Activated T-cell treated with anti-CD3 and anti-CD28 coated beads, Interleukin-2, amount 50 U/mL, for 72 hours (primary cell): ENCODE results near the gene WDR83. TPM values are rescaled to one million over a fixed set of nuclear protein-coding genes. Genes with fewer than 3 reads are reported as not detected.

ENCODE experiments used
- ATAC-seq, 2 donors: fragments of 150-1000 bp; cut with Tn5 transposase; replicated peaks in 1 of 2; 2 replicates each; pipeline ENCODE4 v1.10.0; 2021; ENCODE audit warnings: moderate library complexity in 2 of 2, mild to moderate bottlenecking in 1 of 2
- DNase-seq, 2 donors: peaks; one replicate each; pipeline ENCODE4 v3.0.0; 2021 to 2022; ENCODE audit warnings: mixed read lengths in 1 of 2
- H3K27ac Mint-ChIP-seq: one replicate; pipeline ENCODE4 v1.8.0; 2022; ENCODE audit warnings: mild to moderate bottlenecking, moderate library complexity, mixed read lengths
- H3K27me3 Mint-ChIP-seq: one replicate; pipeline ENCODE4 v1.8.0; 2022; ENCODE audit warnings: low read depth, mixed read lengths
- H3K36me3 Mint-ChIP-seq, 2 donors: one replicate each; pipeline ENCODE4 v1.8.0; 2022; ENCODE audit warnings: mixed read lengths in 2 of 2, mild to moderate bottlenecking in 1 of 2; ENCODE audit not compliant: insufficient read depth in 2 of 2
- H3K4me1 Mint-ChIP-seq: one replicate; pipeline ENCODE4 v1.8.0; 2022; ENCODE audit warnings: low read depth, mixed read lengths
- H3K4me3 Mint-ChIP-seq, 2 donors: one replicate each; pipeline ENCODE4 v1.8.0; 2022; ENCODE audit warnings: mild to moderate bottlenecking in 2 of 2, mixed read lengths in 2 of 2, moderate library complexity in 2 of 2
- H3K9me3 Mint-ChIP-seq, 2 donors: one replicate each; pipeline ENCODE4 v1.8.0; 2022; ENCODE audit warnings: mixed read lengths in 2 of 2
- total RNA-seq, 2 donors: library from RNA; stranded (reverse); gene quantifications; one replicate each; pipeline ENCODE4 v1.2.3, GENCODE V29; 2022

The WDR83 gene
- total RNA-seq, 2 donors from 2014 or later: 18.4 to 24.0 TPM

DNA sequence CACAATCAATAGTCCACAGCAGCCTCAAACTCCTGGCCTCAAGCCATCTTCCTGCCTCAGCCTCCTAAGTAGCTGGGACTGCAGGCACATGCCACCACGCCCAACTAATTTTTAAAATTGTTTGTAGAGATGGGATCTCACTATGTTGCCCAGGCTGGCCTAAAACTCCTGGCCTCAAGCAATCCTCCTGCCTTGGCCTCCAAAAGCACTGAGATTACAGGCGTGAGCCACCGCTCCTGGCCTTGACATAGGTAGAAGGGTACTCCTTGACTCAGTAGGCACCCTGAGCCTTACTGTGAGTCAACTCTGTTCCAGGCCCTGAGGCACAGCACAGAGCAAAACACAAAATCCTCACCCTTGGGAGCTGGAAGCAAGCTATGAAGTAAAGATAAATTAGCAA lies 49.3 kb downstream of the WDR83 start:
- H3K36me3 Mint-ChIP-seq: peaks cover 11 to 16% of the 10 kb centered on the region in 2 donors

DNA sequence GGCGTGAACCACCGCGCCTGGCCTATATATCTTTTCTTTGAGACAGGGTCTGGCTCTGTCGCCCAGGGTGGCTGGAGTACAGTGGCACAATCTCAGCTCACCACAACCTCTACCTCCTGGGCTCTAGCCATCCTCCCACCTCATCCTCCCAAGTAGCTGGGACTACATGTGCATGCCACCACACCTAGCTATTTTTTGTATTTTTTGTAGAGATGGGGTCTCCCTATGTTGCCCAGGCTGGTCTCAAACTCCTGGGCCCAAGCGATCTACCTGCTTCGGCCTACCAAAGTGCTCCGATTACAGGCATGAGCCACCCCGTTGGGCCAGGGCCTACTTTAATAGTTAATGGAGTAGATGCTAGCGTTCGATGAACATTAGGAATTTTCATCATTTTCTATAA lies 53.7 kb downstream of the WDR83 start:
- Mint-ChIP-seq H3K4me3 (peak overlapping the region; percentile 52 to 95), H3K36me3 (peaks cover 13 to 15% of the 10 kb centered on the region in 2 donors), H3K27ac (no peak overlapping the region), H3K27me3 (no peaks in the 10 kb centered on the region), H3K4me1 (peaks cover 55% of the 10 kb centered on the region), H3K9me3 (no peaks in the 10 kb centered on the region)
- DNase-seq (no peak), ATAC-seq (no peak)

More for the DNA sequence above, 49.3 kb downstream of the WDR83 start:
- Mint-ChIP-seq H3K27ac (no peak overlapping the region), H3K4me1 (peaks cover 34% of the 10 kb centered on the region), H3K9me3 (no peaks in the 10 kb centered on the region), H3K4me3 (no peak overlapping the region), H3K27me3 (no peaks in the 10 kb centered on the region)
- ATAC-seq (no peak), DNase-seq (no peak)

DNA sequence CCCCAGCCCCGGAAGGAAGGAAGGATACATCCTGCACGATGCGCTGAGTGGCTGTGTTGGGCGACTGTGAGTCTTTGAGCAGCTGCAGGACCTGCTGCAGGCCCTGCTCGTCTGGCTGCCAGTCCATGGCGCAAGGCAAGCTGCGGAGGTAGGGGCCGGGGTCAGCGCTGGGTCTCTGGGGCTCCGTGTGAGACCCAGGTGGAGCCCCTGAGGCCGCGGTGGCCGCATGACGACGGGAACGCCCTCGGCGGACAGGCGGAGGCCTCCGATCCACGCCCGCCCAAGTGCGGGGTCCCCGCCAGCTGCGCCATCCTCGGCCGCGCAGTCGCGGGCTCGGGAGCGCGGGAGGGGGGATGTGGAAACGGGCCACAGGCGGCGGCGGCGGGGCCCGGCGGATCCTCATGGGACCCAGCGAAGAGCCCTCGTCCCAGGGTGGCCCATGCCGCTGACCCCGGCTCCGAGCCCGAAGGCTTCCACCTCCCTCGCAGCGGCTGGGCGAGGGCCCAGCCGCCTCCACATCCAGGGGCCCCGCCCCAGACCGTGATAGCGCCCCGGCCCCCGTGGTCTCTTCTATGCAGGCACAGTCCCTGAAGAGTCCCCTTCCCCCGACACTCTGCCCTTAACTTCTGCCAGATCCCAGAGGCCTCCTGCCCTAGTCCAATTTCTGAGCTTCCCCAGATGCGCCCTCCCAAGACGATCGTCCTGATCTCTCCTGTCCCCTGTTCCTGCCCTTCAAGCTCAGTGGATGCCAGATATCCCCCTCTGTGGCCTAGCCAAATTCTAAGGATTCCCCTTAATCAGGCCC lies 54.4 kb downstream of the WDR83 start:
- H3K4me1 Mint-ChIP-seq: peaks cover 55% of the 10 kb centered on the region
- DNase-seq (peak in 1 of 2 donors; percentile 25), ATAC-seq (no peak)
- H3K27me3 Mint-ChIP-seq: no peaks in the 10 kb centered on the region
- peaks cover 13 to 15% of the 10 kb centered on the region in 2 donors for H3K36me3 Mint-ChIP-seq
- H3K4me3 Mint-ChIP-seq: peak overlapping the region; percentile 95 to 96
- H3K9me3 Mint-ChIP-seq: no peaks in the 10 kb centered on the region
- peak overlapping the region; percentile 97 for H3K27ac Mint-ChIP-seq

DNA sequence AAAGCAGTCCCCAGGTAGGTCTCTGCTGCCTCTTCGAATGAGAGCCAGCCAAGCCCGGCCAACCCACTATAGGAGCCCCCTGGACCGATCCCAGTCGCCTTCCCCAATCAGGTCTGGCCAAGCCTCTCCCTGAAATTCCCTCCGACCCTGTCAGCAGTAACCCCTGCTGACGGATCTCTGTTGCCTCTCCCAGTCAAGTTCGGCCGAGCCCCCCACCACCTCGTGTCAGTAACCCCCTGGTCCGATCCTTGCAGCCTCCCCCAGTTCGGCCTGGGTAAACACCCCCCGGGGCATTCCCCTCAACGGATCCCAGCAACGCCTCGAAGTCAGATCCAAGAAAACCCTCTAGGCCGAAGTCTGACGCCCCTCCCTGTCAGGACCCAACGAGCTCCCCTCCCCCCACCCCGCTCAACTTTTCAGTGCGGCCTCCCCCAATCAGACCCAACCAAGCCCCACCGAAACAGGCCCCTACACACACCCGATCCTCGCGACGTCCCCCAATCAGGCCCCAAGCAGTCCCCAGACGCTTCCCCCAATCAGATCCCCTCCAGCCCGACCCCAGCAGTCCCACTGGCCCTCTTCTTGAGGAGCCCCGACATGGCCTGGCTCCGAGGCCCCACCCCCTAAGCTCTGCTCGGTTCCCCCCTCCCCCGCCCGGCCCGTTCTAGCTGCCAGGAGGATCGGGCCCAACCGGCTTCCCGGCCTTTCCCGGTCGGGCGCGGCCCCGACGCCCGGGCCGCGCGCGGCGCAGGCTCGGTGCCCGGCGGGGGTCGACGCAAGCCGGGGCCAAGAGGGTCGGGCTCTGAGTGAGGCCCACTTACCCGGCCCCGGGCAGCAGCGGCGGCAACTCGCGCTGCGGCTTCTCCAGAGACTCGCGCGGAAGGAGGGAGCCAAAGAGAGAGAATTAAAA lies 55.3 kb downstream of the WDR83 start:
- Mint-ChIP-seq H3K4me3 (peak overlapping the region; percentile 96 to 99), H3K27me3 (no peaks in the 10 kb centered on the region), H3K36me3 (peaks cover 8 to 18% of the 10 kb centered on the region in 2 donors), H3K9me3 (no peaks in the 10 kb centered on the region), H3K27ac (peak overlapping the region; percentile 97), H3K4me1 (peaks cover 50% of the 10 kb centered on the region)
- DNase-seq (peak; percentile 65 to 76), ATAC-seq (peak; percentile 62 to 67)

DNA sequence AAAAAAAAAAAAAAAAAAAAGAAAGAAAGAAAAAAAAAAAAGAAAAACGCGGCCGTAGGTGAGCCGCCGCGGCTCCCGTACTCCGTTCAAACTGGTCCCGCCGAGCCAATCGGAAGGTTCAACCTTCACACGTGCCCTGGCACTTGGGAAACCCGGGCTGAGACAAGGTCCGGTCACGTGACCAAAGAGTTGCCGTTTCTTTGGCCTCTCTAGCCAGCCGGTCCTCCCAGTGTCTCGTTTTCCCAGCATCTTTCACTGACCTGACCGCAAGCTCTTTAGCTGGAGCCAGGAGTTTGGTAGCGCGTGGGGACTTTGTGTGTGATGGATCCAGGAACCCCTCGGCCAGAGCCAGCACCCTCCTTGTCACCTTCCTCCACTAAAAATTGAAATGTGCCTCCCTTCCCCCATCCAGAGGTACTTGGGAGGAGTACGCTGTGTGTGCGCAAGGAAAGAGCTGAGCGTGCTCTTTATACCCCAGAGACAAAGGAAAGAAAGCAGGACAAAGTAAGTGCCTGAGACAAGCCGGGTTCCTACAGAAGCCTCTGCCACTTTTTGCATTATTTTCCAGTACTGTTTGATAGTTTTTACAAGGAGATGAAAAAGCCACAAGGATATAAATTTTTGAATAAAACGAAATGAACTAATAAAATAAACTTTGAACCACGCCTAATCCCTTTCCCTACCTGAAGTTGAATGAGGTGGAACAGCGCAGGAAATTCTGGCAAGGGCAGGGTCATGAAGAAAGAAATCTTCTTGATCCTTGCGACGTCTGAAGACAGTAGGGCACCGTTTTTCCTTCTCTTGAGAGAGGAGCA lies 56.2 kb downstream of the WDR83 start:
- peak; percentile 92 to 97 for DNase-seq
- peaks cover 8 to 20% of the 10 kb centered on the region in 2 donors for H3K36me3 Mint-ChIP-seq
- H3K4me3 Mint-ChIP-seq: peak overlapping the region; percentile 94 to 99
- peak overlapping the region; percentile 75 for H3K27ac Mint-ChIP-seq
- ATAC-seq: peak; percentile 90
- no peaks in the 10 kb centered on the region for H3K9me3 Mint-ChIP-seq
- H3K4me1 Mint-ChIP-seq: peaks cover 45% of the 10 kb centered on the region
- H3K27me3 Mint-ChIP-seq: no peaks in the 10 kb centered on the region

DNA sequence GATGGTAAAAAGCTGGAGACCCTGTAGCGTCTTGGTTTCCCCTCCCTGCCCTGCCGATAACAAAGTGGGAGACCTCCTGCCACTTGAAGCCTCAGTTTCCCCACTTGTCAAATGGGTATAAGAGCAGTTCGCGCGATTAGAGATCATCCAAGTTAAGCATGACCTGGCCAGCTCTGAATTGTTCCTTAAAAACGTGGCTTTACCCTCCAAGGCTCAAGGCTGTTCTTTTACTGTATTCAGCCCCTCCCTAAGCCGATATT lies 56.7 kb downstream of the WDR83 start:
- Mint-ChIP-seq H3K4me1 (peaks cover 43% of the 10 kb centered on the region), H3K27ac (peak overlapping the region; percentile 75), H3K36me3 (peaks cover 8 to 23% of the 10 kb centered on the region in 2 donors), H3K9me3 (no peaks in the 10 kb centered on the region), H3K4me3 (peak overlapping the region; percentile 94 to 99), H3K27me3 (no peaks in the 10 kb centered on the region)
- DNase-seq (no peak), ATAC-seq (no peak)

DNA sequence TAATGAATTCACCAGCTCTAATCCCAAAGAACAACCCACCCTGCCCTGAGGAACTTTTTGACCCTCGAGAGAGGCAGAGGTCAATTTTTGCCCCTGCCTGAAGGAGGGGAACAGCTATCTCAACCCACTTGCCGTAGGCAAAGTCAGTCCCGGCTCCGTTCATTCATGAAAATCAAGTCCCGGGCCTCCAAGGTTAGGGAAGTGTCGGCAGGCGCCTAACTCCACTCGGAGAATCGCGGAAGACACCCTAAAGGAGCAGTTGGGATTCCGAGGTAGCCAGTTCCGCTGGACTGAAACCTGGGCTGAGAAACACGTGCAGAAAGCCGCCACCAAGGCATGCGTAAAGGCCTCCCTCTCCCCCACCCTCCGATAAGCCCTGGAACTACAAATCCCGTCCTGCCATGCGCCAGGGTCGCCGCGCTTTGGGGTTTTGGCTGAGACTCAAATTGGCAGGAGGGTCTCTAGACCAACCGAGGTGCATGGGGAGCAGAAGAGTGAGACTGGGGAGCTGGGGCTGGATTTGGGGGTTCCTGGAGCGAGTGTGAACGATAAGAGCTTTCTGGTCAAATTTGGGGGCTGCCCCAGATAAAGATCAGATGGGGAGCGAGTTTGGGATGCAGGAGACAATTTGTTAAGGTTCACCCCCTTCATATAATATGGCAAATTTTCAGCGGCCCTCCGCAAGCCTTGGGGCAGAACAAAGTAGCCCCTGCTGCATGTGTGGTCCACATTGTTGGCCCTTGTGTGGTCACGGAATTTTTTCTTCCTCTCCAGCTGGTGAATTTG lies 57.2 kb downstream of the WDR83 start, which contains the start of gene TNPO2:
TNPO2 (minus strand) TSS at position 292 of the 786 bp plus-strand sequence. CDS start 2,955 bp downstream, outside the sequence.
- H3K27me3 Mint-ChIP-seq: no peaks in the 10 kb centered on the region

More for the DNA sequence above, 57.2 kb downstream of the WDR83 start, which contains the start of gene TNPO2:
- H3K4me1 Mint-ChIP-seq: peaks cover 38% of the 10 kb centered on the region
- H3K9me3 Mint-ChIP-seq: no peaks in the 10 kb centered on the region
- H3K27ac Mint-ChIP-seq: peak within 1 kb of the TSS; percentile 75
- H3K4me3 Mint-ChIP-seq: peak within 1 kb of the TSS; percentile 94 to 99
- peaks cover 8 to 24% of the 10 kb centered on the region in 2 donors for H3K36me3 Mint-ChIP-seq
- ATAC-seq (peak; percentile 49 to 59), DNase-seq (peak; percentile 72 to 78)

Other genes with a start within 250 kb of the WDR83 start
- 1 to 10 TPM; 4.3 to 4.8 TPM for gene ZNF443, start 225.8 kb upstream of the WDR83 start, total RNA-seq
- 1 to 10 TPM; 3.6 to 4.8 TPM for gene ZNF709, start 182.0 kb upstream of the WDR83 start, total RNA-seq
- 1 to 10 TPM; 6.9 to 9.0 TPM for gene ZNF564, start 115.3 kb upstream of the WDR83 start, total RNA-seq
- 10 to 100 TPM; 12.8 to 16.0 TPM for gene ZNF490, start 56.0 kb upstream of the WDR83 start, total RNA-seq
- 10 to 100 TPM; 19.8 to 21.0 TPM for gene ZNF791, start 55.9 kb upstream of the WDR83 start, total RNA-seq
- 100 to 1,000 TPM in 1 of 2 donors, 10 to 100 TPM in 1; 75.8 to 109 TPM for gene MAN2B1, start 65 bp upstream of the WDR83 start, total RNA-seq
- 100 to 1,000 TPM; 140 to 150 TPM for gene DHPS, start 15.1 kb downstream of the WDR83 start, total RNA-seq
- not detected for gene GNG14, start 21.2 kb downstream of the WDR83 start, total RNA-seq
- 1 to 10 TPM; 3.5 to 6.9 TPM for gene FBXW9, start 29.8 kb downstream of the WDR83 start, total RNA-seq
- 10 to 100 TPM; 62.6 to 73.2 TPM for gene TNPO2, start 57.1 kb downstream of the WDR83 start, total RNA-seq
- 100 to 1,000 TPM; 131 to 134 TPM for gene TRIR, start 67.9 kb downstream of the WDR83 start, total RNA-seq
- 10 to 100 TPM; 42.6 to 43.7 TPM for gene GET3, start 70.7 kb downstream of the WDR83 start, total RNA-seq
- gene BEST2, start 85.0 kb downstream of the WDR83 start, total RNA-seq: not detected
- gene HOOK2, start 108.7 kb downstream of the WDR83 start, total RNA-seq: 10 to 100 TPM; 38.8 to 41.0 TPM
- gene JUNB, start 124.7 kb downstream of the WDR83 start, total RNA-seq: 100 to 1,000 TPM; 574 to 618 TPM
- 100 to 1,000 TPM; 202 to 223 TPM for gene PRDX2, start 135.0 kb downstream of the WDR83 start, total RNA-seq
- 10 to 100 TPM; 23.7 to 27.1 TPM for gene THSD8, start 135.3 kb downstream of the WDR83 start, total RNA-seq
- gene RNASEH2A, start 139.8 kb downstream of the WDR83 start, total RNA-seq: 10 to 100 TPM; 29.6 to 31.1 TPM
- gene RTBDN, start 167.8 kb downstream of the WDR83 start, total RNA-seq: not detected
- gene MAST1, start 171.7 kb downstream of the WDR83 start, total RNA-seq: 1 to 10 TPM; 5.8 to 6.0 TPM
- 10 to 100 TPM; 34.5 to 39.1 TPM for gene DNASE2, start 214.6 kb downstream of the WDR83 start, total RNA-seq
- under 1 TPM; 0.19 to 0.58 TPM for gene KLF1, start 220.4 kb downstream of the WDR83 start, total RNA-seq
- gene GCDH, start 224.4 kb downstream of the WDR83 start, total RNA-seq: 10 to 100 TPM; 23.2 to 25.1 TPM